Gastroesophageal sphincter (tissue), 3 donors: ENCODE data around the gene ATP2B2.

Experiments
- POLR2A ChIP-seq, 2 donors: fragments of 450-650 bp; IDR thresholded peaks; one replicate each; pipeline ENCODE4 v1.6.1; 2017; ENCODE audit warnings: antibody characterized with exemption in 2 of 2, mild to moderate bottlenecking in 2 of 2, moderate library complexity in 1 of 2
- POLR2AphosphoS5 ChIP-seq: sonication (generic); formaldehyde crosslinking; IDR thresholded peaks from one replicate; pipeline ENCODE4 v1.6.1; 2017; ENCODE audit warnings: antibody characterized with exemption
- TF ChIP-seq, protein P1 (sequence below), 4 experiments: fragments of 200-600 bp in 2 of 4; fragments of 450-650 bp in 2 of 4; sonication (generic) in 1 of 4; IDR thresholded peaks; one replicate each; pipeline ENCODE4 v1.5.1; 2017 to 2019; ENCODE audit warnings: antibody characterized with exemption in 4 of 4, mild to moderate bottlenecking in 2 of 4, moderate library complexity in 2 of 4

DNA sequence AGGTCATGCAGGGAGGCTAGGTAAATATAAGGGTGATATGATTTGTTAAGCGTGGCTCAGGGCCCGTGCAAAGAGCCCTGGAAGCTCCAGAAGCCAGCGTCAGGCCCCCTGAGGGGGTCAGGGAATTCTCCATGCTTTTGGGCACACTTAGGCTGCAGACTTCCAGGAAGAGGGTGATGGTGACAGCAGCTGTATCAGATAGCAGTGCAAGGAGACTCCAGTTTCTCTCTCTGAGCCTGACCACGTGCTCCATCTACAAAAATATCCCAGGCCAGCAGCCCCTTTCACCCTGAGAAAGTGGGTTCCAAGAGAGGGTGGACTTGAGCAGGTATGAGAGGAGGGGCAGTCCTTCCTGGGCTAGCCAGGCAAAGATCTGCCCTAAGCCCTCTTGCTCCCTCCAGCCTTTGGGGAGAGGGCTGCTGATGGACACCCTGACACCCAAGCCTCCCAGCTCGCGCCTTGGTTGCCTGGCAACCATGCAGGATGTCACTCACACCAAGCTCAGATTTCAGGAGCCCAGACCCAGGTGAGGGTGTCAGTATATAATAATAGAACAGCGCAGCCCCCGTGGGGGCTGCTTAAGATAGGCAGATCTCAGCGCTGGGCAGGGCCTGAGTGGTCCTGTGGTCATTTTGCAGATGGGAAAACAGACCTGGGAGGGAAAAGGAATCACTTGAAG, 35.8 kb downstream of the ATP2B2 start:
- TF ChIP-seq POLR2AphosphoS5 (no peak), POLR2A (IDR thresholded peaks at IDR 0.05) (no peak)
- TF ChIP-seq, protein P1, sequence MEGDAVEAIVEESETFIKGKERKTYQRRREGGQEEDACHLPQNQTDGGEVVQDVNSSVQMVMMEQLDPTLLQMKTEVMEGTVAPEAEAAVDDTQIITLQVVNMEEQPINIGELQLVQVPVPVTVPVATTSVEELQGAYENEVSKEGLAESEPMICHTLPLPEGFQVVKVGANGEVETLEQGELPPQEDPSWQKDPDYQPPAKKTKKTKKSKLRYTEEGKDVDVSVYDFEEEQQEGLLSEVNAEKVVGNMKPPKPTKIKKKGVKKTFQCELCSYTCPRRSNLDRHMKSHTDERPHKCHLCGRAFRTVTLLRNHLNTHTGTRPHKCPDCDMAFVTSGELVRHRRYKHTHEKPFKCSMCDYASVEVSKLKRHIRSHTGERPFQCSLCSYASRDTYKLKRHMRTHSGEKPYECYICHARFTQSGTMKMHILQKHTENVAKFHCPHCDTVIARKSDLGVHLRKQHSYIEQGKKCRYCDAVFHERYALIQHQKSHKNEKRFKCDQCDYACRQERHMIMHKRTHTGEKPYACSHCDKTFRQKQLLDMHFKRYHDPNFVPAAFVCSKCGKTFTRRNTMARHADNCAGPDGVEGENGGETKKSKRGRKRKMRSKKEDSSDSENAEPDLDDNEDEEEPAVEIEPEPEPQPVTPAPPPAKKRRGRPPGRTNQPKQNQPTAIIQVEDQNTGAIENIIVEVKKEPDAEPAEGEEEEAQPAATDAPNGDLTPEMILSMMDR (IDR thresholded peaks at IDR 0.05), result no peak
